ENCODE results near the gene SPI1. TPM values are rescaled to one million over a fixed set of nuclear protein-coding genes. Genes with fewer than 3 reads are reported as not detected.

Gene SPI1
- total RNA-seq, 2 experiments from 2014 or later, result 71.2 to 79.6 TPM

GRCh38 chr11:47349521-47350095 is 28.7 kb downstream of the SPI1 start:
- Histone ChIP-seq H3K4me2 (ENCODE audit: low read length) (no peak overlapping the region), H2AFZ (ENCODE audit: low read length) (no peak overlapping the region), H3K9me3 (ENCODE audit: low read length) (no peaks in the 10 kb centered on the region), H3K79me2 (ENCODE audit: insufficient read depth, low read depth, low read length) (no peaks in the 10 kb centered on the region), H4K20me1 (ENCODE audit: insufficient read depth, low read length) (no peaks in the 10 kb centered on the region), H3K4me3 (ENCODE audit: low read depth, low read length, poor library complexity, severe bottlenecking) (no peak overlapping the region), H3K4me1 (ENCODE audit: insufficient read depth, low read length, poor library complexity, severe bottlenecking) (no peaks in the 10 kb centered on the region), H3K27ac (ENCODE audit: low read depth, low read length, poor library complexity, severe bottlenecking) (no peak overlapping the region), H3K36me3 (ENCODE audit: insufficient read depth, low read length) (0 out of 2 replicates have a peak, but pooled peaks cover 3% of the 10 kb centered on the region), H3K9me2 (ENCODE audit: insufficient read depth, low read length) (no peaks in the 10 kb centered on the region)
- ChIA-PET POLR2A (no interaction called here), CTCF (ENCODE audit: unreplicated experiment) (interaction anchor here (0.6 kb wide), 1 partner anchor 16 kb away, joined by 3 read pairs; no protein-coding TSS in a partner anchor)
- TF ChIP-seq EZH2phosphoT487 (IDR thresholded peaks at IDR 0.05; ENCODE audit: borderline replicate concordance, low read depth, low read length), result no peak
- no peak for TF ChIP-seq CTCF (conservative IDR thresholded peaks at IDR 0.05; ENCODE audit: low read length)
- DNase-seq (ENCODE audit: low spot score), result no peak
- BruUV-seq (replicated peaks), result no TSS peak
- intact Hi-C loops (cut with micrococcal nuclease; ENCODE audit: unreplicated experiment), result loop anchor here (2.0 to 5.0 kb wide), 2 partner anchors 72 to 173 kb away; partner anchors contain the start of gene ARFGAP2

GRCh38 chr11:47348859-47349258 is 29.5 kb downstream of the SPI1 start:
- Histone ChIP-seq H3K4me2 (ENCODE audit: low read length) (no peak overlapping the region), H3K36me3 (ENCODE audit: insufficient read depth, low read length) (no peaks in the 10 kb centered on the region), H3K4me1 (ENCODE audit: insufficient read depth, low read length, poor library complexity, severe bottlenecking) (no peaks in the 10 kb centered on the region), H3K9me2 (ENCODE audit: insufficient read depth, low read length) (no peaks in the 10 kb centered on the region), H3K27ac (ENCODE audit: low read depth, low read length, poor library complexity, severe bottlenecking) (no peak overlapping the region), H2AFZ (ENCODE audit: low read length) (no peak overlapping the region), H4K20me1 (ENCODE audit: insufficient read depth, low read length) (no peaks in the 10 kb centered on the region), H3K4me3 (ENCODE audit: low read depth, low read length, poor library complexity, severe bottlenecking) (no peak overlapping the region), H3K79me2 (ENCODE audit: insufficient read depth, low read depth, low read length) (no peaks in the 10 kb centered on the region), H3K9me3 (ENCODE audit: low read length) (no peaks in the 10 kb centered on the region)
- ChIA-PET CTCF (ENCODE audit: unreplicated experiment) (no interaction called here), POLR2A (no interaction called here)
- BruUV-seq (replicated peaks), result no TSS peak
- no peak for TF ChIP-seq EZH2phosphoT487 (IDR thresholded peaks at IDR 0.05; ENCODE audit: borderline replicate concordance, low read depth, low read length)
- peak; percentile 65 for TF ChIP-seq CTCF (conservative IDR thresholded peaks at IDR 0.05; ENCODE audit: low read length)
- peak; percentile 54 for DNase-seq (ENCODE audit: low spot score)
- intact Hi-C loops (cut with micrococcal nuclease; ENCODE audit: unreplicated experiment), result loop anchor here (2.0 to 5.0 kb wide), 2 partner anchors 72 to 172 kb away; partner anchors contain the start of gene ARFGAP2

- Histone ChIP-seq H2AFZ (ENCODE audit: low read length) (no peak overlapping the region), H3K27ac (ENCODE audit: low read depth, low read length, poor library complexity, severe bottlenecking) (no peak overlapping the region), H3K79me2 (ENCODE audit: insufficient read depth, low read depth, low read length) (no peaks in the 10 kb centered on the region), H3K4me3 (ENCODE audit: low read depth, low read length, poor library complexity, severe bottlenecking) (no peak overlapping the region), H3K36me3 (ENCODE audit: insufficient read depth, low read length) (no peaks in the 10 kb centered on the region), H4K20me1 (ENCODE audit: insufficient read depth, low read length) (no peaks in the 10 kb centered on the region), H3K9me2 (ENCODE audit: insufficient read depth, low read length) (no peaks in the 10 kb centered on the region), H3K9me3 (ENCODE audit: low read length) (no peaks in the 10 kb centered on the region), H3K4me2 (ENCODE audit: low read length) (no peak overlapping the region), H3K4me1 (ENCODE audit: insufficient read depth, low read length, poor library complexity, severe bottlenecking) (no peaks in the 10 kb centered on the region)
- POLR2A ChIA-PET, result no interaction called here
- intact Hi-C loops (cut with micrococcal nuclease; ENCODE audit: unreplicated experiment), result loop anchor here (2.0 to 5.0 kb wide), 2 partner anchors 71 to 171 kb away; partner anchors contain the start of gene ARFGAP2
- no peak for TF ChIP-seq EZH2phosphoT487 (IDR thresholded peaks at IDR 0.05; ENCODE audit: borderline replicate concordance, low read depth, low read length)
- TF ChIP-seq CTCF (conservative IDR thresholded peaks at IDR 0.05; ENCODE audit: low read length), result no peak
- CTCF ChIA-PET (ENCODE audit: unreplicated experiment), result no interaction called here
- no peak for DNase-seq (ENCODE audit: low spot score)
- BruUV-seq (replicated peaks), result no TSS peak
Observed at GRCh38 chr11:47348131-47348802, 30.1 kb downstream of the SPI1 start.
